Measurements from ENCODE around the gene TRPV4.

Gene TRPV4

DNA sequence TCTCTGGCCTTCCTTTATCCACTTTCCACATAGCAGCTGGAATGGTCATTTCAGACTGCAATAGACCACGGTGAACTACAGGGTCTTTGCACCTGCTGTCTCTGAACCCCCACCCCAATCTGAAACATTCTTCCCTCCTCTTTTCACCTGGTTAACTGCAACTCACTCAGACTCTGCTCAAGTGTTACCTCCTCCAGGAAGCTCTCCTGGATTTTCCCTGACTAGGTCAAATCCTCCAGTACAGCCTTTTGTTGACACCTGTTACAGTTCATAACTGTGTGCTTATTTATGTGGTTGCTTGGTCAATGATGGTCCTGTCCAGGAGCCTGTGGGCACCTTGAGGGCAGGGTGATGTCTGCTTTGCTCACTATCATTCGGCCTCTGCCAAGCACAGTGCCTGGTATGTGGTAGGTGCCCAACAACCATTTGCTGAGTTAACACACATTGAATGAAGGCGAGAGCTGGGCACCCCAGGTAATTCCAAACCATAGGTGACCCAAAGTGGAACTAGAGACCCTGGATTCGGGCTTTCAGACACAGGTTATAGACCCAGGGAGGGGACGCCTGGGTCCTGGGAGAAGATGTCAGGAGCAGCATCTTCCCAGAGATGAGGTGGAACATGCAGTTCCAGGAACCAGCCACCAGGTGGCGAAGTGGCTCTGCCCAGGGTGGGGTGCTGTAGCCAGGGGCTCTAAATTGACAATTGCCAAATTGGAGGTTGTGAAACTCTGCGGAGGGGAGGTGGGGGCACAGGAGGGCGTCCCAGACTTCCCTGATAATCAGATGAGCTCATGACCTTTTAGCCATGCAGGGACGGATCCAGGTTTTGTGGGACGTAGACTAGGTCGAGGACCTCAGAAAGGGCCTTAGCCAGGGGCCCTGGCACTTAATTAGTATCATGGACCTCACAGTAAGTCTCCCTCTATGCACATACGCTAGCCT lies 28.1 kb downstream of the TRPV4 start:
- peak; percentile 70 for DNase-seq

DNA sequence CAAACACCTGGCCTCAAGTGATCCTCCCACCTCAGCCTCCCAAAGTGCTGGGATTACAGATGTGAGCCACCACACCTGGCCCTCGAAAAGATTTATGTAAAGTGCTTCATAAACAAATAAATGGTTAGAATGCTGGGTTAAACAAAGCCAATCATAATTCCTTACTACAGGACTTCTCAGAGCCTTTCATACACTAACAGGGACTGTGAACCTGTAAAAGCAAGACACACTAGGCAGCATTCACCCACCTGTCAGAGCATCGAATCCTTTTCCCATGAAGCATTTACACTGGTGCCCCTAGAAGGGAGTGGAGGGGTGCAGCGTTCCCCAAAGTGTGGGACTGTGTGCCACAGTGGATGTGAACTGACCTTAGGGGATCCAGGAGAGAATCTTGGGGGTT lies 29.5 kb downstream of the TRPV4 start:
- DNase-seq, result no peak

DNA sequence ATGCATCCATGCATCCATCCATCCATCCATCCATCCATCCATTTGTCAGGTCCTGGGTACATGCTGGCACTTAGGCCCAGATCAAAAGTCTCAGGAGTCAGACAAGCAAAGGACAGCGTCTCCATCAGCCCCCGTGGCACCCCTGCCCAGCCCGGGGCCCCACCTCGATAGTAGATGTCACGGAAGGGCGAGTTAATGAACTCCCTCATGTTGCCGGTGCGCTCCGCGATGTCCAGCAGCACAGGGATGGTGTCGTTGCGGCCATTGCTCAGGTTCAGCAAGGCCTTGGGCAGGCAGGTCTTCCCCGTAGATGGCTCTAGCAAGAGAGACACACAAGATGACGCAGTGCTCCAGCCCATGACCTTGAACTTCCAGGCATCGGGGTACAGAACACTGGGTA lies 30.4 kb downstream of the TRPV4 start:
- DNase-seq, result no peak

DNA sequence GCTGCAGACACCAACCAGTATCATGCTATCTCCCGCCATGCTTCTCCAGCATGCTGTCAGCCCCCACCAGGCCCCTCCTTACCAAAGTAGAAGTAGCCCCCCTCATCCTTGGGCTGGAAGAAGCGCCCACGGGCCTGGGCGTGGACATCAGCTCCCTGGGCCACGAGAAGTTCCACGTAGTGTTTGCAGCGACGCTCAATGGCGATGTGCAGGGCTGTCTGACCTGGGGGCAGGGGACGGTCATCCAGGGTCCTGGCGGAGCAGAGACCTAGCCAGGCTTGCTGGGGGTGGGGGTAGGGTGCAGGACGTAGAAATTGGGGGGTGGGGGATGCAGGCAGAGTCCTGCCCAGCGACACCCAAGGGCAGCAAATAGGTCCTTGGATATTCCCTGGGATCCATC lies 32.7 kb downstream of the TRPV4 start:
- DNase-seq, result no peak

DNA sequence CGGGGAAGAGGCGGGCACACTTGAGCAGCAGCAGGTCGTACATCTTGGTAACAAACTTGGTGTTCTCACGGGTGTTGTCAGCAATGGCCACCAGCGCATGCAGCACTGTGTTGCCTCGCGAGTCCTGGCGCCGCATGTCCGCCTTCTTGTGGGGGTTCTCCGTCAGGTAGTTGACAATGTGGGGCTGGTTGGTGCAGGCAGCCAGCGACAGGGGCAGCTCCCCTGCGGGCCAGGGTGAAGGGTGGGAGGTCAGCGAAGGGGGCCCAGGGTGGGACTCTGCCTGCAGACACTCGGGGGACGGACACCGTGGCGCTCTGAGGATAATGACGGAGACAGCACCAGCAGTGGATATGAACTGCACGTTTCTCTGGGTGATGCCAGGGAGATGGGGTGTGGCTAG lies 34.5 kb downstream of the TRPV4 start:
- DNase-seq, result no peak

DNA sequence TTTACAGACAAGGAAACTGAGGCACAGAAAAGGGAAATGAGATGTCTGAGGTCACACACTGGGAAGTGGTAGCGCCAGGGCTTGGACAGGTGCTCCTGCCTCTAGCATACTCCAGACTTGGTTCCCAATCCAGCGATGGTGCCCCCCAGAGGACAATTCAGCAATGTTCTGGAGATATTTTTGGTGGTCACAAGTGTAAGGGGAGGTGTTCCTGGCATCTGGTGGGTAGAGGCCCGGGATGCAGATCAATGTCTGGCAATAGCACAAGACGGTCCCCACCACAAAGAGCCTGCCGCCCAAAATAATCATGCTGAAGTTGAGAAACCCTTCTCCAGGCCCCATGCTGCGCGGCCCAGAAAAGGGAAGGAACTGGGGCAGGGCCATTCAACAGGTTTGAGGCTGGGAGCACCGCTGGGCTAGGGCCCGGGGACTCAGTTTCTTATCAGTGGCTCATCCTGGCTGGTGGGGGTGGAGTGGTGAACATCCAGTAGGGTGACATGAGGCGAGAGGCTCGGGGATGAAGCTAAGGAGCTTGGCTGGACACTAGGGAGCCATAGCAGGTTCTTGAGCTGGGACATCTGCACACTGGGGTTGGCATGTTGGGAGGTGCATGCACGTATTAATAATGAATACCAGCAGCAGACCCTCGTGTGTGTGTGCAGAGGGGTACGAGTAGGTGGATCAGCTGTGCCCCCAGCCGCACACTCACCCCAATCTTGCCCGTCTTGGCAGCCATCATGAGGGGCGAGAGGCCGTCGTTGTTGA lies 35.1 kb downstream of the TRPV4 start:
- no peak for DNase-seq

DNA sequence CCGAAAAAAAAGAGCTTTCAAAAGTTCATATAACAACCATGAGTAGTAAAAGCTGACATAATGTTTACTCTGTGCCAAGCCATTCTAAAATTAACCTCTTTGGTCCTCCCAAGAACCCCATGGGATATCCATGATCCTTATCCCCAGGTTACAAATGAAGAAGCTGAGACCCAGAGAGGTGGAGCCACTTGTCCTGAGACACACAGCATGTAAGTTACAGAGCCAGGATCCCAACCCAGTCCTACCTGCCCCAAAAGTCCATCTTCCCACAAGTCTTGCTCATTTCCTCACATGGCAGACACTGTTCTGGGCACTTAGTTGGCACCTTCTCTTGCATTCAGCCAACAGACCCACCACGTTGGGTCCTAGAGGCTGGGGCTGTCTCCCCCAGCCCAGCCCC lies 37.1 kb downstream of the TRPV4 start:
- DNase-seq, result no peak

DNA sequence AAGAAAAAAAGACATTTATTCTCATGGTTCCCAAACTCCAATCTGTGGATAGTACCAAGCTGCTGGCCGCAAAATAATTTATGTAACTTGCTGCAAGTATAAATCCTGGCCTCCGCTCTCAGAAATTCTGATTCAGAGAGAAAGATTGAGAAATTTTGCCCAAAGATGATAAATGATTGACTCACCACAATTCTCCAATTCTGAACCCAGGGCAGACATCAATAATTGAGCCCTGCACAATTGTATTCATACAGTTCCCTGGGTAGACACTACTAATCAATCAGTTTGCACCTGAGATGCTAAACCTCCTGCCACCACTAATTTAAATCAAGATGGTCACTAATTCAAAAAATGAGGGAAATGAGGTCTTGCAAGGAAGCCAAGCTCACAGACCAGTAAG lies 38.2 kb downstream of the TRPV4 start:
- no peak for DNase-seq

DNA sequence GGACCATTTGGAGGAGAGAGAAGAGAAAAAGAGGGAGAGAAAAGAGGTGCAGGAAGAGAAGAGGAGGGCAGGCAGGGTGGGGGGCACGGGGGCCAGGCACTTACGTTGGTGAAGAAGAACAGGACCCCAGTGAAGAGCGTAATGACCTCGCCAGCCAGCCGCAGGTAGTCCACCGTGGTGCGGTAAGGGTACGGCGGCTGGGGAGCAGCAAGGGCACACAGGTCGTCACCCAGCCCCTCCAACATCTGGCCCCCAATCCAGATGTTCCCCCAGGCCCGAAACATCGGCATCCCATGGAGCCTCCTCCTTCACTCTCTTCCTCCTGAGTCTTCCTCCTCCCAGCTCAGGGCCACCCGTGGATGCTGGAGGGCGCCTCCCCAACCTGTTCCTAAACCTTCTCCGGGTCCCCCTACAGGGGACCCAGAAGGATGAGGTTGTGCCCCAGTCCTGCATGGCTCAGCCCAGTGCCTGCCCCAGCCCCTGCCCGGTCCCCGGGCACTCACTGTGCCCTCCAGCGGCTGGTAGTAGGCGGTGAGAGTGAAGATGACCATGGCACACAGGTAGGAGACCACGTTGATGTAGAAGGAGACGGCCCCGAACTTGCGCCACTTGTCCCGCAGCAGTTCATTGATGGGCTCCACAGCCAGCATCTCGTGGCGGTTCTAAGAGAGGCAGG lies 39.2 kb downstream of the TRPV4 start:
- no peak for DNase-seq

DNA sequence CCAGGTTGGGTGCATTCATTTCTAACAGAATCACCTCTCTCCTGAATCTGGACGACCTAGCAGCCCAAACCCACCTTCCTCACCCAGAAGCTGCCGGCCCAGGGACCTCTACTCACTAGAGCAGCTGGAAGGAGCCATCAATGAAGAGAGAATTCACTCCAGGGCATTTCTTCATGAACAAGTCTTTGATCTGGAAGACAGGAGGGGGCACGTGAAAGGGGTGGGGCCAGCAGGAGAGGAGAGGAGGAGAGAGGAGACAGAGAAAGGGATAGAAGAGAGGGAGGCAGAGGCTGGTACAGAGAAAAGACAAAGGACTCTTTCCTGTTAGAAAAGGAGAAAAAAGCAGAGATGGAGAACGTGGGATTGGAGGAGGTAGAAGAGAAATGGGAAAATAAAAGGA lies 39.8 kb downstream of the TRPV4 start:
- no peak for DNase-seq

DNA sequence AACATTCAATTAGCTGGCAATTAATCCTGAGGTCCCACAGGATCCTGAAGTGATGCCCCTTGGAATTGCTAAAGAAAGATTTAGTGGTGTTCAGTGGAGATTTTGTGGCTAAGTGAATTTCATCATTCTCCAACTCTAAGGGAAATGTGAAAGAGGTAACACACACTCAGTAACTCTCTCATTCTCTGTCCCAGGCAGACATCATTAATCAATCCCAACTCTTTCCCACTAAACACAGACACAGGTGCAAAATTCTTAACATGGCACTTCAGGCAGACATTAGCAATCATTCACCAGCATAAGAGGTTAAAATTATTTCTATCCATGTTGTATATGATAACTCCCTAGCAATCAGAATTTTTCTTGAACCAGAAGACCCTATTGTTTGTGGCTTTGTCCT lies 40.2 kb downstream of the TRPV4 start:
- no peak for DNase-seq

DNA sequence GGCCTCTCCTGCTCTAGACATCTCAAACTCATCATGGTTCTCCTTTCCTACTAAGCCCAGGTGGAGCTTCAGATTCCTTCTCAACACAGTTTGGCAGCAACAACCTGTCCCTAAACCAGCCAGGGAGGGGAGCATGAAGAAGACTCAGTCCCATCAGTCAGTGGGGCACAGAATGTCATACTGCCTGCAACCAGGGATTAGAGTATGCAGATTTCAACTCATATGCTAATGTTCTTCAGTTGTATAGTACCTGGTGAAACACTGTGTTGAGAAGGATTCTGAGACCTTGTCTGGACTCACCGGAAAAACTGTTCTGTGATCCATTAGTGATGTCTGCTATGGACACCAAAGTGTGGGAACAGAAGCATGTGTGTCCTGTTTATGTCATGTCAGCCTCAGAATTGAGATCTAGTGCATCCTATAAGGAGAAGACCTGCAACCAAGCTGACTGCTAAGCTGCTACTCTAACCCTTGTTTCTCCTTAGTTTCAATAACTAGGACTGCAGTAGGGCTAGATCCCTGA lies 43.6 kb downstream of the TRPV4 start:
- DNase-seq, result no peak

DNA sequence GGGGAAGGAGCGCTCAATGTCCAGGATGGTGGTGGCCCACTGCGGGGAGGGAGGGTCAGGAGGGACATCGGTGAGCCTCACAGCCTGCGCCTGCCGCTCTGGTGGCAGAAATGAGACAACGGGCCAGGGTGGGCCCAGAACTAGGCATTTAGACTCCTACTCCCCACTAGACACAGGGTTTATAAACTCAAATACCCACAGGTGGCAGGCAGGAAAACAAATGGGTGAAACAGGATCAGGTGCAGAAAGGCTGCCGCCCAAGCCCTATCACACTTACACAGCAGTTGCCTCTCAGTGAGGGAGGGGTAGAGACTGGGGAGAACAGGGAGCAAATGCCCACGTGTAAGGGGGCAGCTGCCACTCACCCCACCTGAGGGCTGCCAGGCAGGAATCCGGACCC lies 46.4 kb downstream of the TRPV4 start:
- DNase-seq, result no peak

DNA sequence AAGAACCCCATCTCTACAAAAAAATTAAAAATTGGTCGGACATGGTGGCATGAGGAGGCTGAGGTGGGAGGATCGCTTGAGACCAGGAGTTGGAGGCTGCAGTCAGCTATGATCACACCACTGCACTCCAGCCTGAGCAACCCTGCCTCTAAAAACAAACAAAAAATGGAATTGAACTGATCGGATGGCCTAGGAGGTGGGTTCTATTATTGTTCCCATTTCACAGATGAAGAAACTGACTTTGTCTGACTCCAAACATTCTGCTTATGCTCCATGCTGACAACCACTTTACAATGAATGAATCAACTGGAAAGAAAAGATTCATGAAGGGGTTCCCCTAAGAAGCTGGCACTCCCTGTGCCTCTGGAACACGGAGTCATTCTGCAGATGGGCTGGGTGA lies 47.3 kb downstream of the TRPV4 start:
- DNase-seq, result no peak

DNA sequence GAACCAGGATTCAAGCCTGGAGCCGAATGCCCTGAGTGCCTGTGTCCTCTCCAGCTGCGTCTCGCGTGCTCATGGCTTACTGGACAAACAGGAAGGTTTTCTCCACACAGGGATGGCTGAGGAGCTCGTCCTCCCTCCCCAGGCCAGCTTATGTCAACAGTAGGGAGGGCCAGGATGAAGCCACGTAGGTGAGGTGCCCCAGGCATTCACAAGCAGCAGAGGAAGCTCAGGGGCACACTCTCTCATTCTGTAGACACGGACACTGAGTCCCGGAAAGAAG lies 49.3 kb downstream of the TRPV4 start:
- DNase-seq, result no peak

DNA sequence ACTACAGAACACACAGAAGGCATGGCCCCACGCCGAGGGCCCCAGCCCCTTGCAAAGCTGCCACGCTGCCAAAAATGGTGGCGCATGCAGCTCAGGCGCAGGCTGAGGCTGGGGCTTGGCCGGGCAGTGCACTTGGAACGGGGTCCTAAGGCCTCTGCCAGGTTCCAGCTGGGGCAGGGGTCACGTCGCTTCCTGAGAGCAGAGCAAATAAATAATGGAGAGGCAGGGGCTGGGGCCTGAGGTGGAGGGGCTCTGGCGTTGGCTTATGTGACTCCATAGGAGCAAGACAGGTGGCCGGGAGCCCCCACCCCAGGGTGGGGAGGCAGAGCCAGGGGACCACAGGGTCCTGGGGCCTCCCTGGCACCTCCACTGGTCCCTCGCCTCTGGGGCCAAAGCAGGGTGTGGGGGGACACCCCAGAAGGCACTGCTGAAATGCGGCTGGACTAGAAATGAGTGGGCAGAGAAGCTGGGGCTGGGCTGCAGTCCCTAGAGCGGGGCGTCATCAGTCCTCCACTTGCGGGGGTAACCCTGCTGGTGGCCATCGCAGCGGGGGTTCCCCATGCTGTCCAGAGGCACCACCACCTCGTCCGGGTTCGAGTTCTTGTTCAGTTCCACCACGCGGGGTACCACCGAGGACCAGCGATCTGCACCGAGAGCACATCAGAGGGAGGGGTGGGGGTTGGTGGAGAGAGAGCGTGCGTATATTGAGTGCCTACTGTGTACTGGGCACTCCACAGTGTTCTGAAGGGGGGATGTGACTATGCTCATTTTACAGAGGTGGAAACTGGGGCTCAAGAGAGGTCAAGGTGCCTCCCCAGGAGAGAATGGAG lies 49.8 kb downstream of the TRPV4 start:
- no peak for DNase-seq

DNA sequence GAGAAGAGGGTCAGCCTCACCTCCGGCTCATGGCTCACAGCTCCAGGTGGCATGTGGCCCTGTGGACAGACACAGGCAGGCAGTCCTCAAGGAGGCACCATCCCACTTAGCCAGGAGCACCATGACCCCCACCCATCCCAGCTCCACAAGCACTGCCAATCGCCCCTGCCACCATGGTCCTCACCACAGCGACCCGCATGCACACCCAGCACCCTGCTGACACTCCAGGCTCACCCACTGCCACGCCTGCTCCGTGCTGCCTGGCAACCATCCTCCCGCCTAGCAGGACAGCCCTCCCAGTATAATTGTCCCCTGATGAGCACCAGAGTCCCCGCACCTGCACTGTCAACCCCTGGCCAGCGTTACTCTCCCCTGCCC lies 50.9 kb downstream of the TRPV4 start:
- DNase-seq, result no peak

DNA sequence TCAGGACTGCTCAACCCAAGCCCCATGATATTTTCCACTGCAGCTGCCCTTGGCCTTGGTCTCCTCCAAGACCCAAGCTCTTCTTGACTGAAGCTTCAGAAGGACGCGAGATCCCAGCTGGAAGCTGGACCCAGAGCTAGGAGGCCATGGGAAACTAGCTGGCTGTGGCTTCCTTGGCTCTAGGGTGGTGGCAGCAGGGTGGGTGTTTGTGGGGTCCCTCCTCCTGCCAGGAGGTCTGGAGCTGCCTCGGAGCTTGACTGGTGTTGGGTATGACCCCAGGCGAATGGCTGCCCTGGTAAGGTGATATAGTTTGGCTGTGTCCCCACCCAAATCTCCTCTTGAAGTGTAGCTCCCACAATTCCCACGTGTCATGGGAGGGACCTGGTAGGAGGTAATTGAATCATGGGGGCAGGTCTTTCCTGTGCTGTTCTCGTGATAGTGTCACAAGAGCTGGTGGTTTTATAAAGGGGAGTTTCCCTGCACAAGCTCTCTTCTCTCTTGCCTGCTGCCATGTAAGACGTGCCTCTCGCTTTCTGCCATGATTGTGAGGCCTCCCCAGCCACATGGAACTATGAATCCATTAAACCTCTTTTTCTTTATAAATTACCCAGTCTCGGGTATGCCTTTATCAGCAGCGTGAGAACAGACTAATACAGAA lies 51.4 kb downstream of the TRPV4 start:
- DNase-seq, result no peak

DNA sequence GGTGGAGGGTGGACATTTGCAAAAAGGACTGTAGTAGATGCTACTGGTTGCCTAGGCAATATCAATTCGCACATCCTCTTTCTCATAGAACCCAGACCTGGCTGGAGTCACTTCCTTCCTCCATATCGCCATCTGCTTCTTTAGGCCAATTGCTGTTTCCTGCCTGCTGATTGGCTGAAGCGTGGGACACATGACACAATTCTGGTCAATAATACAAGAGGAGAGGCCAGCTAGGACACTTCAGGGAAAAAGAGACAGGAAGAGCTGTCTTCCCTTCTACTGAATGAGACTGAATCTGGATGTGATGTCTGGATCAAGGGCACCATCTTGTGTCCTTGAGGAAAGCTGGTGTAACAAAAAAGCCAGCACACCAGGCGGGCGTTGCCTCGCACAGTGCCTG lies 53.8 kb downstream of the TRPV4 start:
- no peak for DNase-seq

DNA sequence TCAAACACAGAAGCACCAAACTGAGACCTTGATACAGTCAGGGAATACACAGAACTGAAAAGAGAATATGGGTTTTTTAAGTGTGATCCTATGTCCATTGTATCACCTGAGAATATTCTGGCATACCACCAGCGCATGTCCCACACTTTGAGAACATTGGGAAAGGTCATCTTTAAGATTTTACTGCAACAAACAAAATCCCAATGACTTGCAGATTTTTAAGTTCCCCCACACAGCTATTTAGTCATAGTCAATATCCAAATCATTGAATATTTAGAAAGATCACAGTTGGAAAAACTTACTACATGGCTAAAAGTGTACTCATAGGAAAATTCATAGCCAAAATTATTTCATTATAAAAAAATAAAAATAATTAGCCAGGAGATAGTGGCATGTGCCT lies 54.5 kb downstream of the TRPV4 start:
- no peak for DNase-seq

DNA sequence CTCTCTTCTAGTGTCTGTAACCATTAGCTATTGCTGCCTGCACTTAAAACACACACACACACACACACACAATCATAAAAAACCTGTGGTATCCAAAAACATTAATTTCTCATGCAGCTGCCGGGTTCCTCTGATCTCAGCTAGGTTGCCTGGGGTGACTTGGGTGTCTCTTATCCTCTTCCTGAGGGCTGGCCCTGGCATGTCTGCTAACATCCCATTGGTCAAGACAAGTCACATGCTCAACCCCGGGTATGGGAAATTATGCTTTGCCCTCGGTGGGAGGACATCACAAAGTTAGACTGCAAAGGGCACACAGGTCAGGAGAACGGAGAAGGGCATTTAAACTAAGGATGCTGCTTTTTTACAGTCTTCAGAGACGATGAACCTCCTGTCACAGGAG lies 55.7 kb downstream of the TRPV4 start:
- DNase-seq, result no peak

DNA sequence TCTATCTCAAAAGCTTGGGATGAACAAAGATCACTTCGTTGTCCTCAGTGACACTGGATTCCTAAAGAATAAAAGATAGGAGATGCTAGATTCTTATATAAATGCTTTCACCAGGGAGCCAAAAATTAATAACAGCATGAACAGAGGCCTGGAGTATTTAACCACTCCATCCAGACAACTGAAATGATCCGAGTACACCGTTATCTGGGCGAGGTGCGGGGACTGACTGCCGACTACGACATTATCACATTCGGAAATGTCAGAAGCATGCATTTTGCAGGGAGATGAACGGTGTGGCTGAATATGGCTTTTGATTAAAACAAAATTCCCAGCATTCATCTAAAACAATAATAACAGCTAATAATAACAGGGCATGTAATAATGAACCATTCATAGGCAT lies 56.6 kb downstream of the TRPV4 start:
- DNase-seq, result no peak

Data from right hindlimb (tissue), 1 donor.